ENCODE data around the gene CNNM3.
"Not testable (repeated sequence)": the region's sequence is repeated elsewhere in the genome, so short reads cannot be mapped to it uniquely, and the experiment has no call there.

The CNNM3 gene

GRCh38 chr2:96792772-96793749 is 23.0 kb upstream of the CNNM3 start:
- H3K4me3 Mint-ChIP-seq: no peak overlapping the region
- no peak overlapping the region for H3K27ac Mint-ChIP-seq
- H3K9me3 Mint-ChIP-seq (ENCODE audit: low read depth): no peaks in the 10 kb centered on the region
- no peaks in the 10 kb centered on the region for H3K27me3 Mint-ChIP-seq
- H3K4me1 Mint-ChIP-seq (ENCODE audit: low read depth): no peaks in the 10 kb centered on the region
- no peaks in the 10 kb centered on the region for H3K36me3 Mint-ChIP-seq

GRCh38 chr2:96795076-96795475 is 21.0 kb upstream of the CNNM3 start:
- Mint-ChIP-seq H3K4me3 (no peak overlapping the region), H3K36me3 (peaks cover 3% of the 10 kb centered on the region), H3K27me3 (no peaks in the 10 kb centered on the region), H3K9me3 (ENCODE audit: low read depth) (no peaks in the 10 kb centered on the region), H3K27ac (no peak overlapping the region), H3K4me1 (ENCODE audit: low read depth) (no peaks in the 10 kb centered on the region)

- H3K4me1 Mint-ChIP-seq (ENCODE audit: low read depth); H3K27me3 Mint-ChIP-seq; H3K4me3 Mint-ChIP-seq; H3K27ac Mint-ChIP-seq; H3K36me3 Mint-ChIP-seq; H3K9me3 Mint-ChIP-seq (ENCODE audit: low read depth): not testable (repeated sequence)
Observed at GRCh38 chr2:96796497-96796896, 19.6 kb upstream of the CNNM3 start.

- no peaks in the 10 kb centered on the region for H3K4me1 Mint-ChIP-seq (ENCODE audit: low read depth)
- H3K27me3 Mint-ChIP-seq: no peaks in the 10 kb centered on the region
- no peak overlapping the region for H3K4me3 Mint-ChIP-seq
- no peak overlapping the region for H3K27ac Mint-ChIP-seq
- no peaks in the 10 kb centered on the region for H3K9me3 Mint-ChIP-seq (ENCODE audit: low read depth)
- peaks cover 3% of the 10 kb centered on the region for H3K36me3 Mint-ChIP-seq
Observed at GRCh38 chr2:96797066-96797625, 18.9 kb upstream of the CNNM3 start.

GRCh38 chr2:96798733-96799622 is 17.1 kb upstream of the CNNM3 start:
- Mint-ChIP-seq H3K9me3 (ENCODE audit: low read depth) (no peaks in the 10 kb centered on the region), H3K4me1 (ENCODE audit: low read depth) (no peaks in the 10 kb centered on the region), H3K27ac (no peak overlapping the region), H3K27me3 (no peaks in the 10 kb centered on the region), H3K36me3 (peaks cover 3% of the 10 kb centered on the region), H3K4me3 (no peak overlapping the region)

GRCh38 chr2:96799623-96799935 is 16.5 kb upstream of the CNNM3 start:
- H3K27ac Mint-ChIP-seq: no peak overlapping the region
- H3K9me3 Mint-ChIP-seq (ENCODE audit: low read depth): no peaks in the 10 kb centered on the region
- peaks cover 3% of the 10 kb centered on the region for H3K36me3 Mint-ChIP-seq
- no peaks in the 10 kb centered on the region for H3K27me3 Mint-ChIP-seq
- no peak overlapping the region for H3K4me3 Mint-ChIP-seq
- H3K4me1 Mint-ChIP-seq (ENCODE audit: low read depth): no peaks in the 10 kb centered on the region

GRCh38 chr2:96800061-96801004 is 15.7 kb upstream of the CNNM3 start:
- H3K27ac Mint-ChIP-seq: no peak overlapping the region
- H3K27me3 Mint-ChIP-seq: no peaks in the 10 kb centered on the region
- peaks cover 3% of the 10 kb centered on the region for H3K36me3 Mint-ChIP-seq
- H3K9me3 Mint-ChIP-seq (ENCODE audit: low read depth): no peaks in the 10 kb centered on the region
- no peak overlapping the region for H3K4me3 Mint-ChIP-seq
- H3K4me1 Mint-ChIP-seq (ENCODE audit: low read depth): no peaks in the 10 kb centered on the region

- no peaks in the 10 kb centered on the region for H3K27me3 Mint-ChIP-seq
- no peaks in the 10 kb centered on the region for H3K9me3 Mint-ChIP-seq (ENCODE audit: low read depth)
- no peak overlapping the region for H3K4me3 Mint-ChIP-seq
- H3K36me3 Mint-ChIP-seq: peaks cover 3% of the 10 kb centered on the region
- H3K27ac Mint-ChIP-seq: no peak overlapping the region
- peaks cover under 1% of the 10 kb centered on the region for H3K4me1 Mint-ChIP-seq (ENCODE audit: low read depth)
Observed at GRCh38 chr2:96801005-96801785, 14.9 kb upstream of the CNNM3 start.

- Mint-ChIP-seq H3K4me1 (ENCODE audit: low read depth) (peaks cover 8% of the 10 kb centered on the region), H3K27me3 (no peaks in the 10 kb centered on the region), H3K9me3 (ENCODE audit: low read depth) (no peaks in the 10 kb centered on the region), H3K36me3 (peaks cover 3% of the 10 kb centered on the region), H3K27ac (no peak overlapping the region), H3K4me3 (no peak overlapping the region)
Observed at GRCh38 chr2:96801786-96802595, 14.1 kb upstream of the CNNM3 start.

- Mint-ChIP-seq H3K4me1 (ENCODE audit: low read depth) (peaks cover 10% of the 10 kb centered on the region), H3K9me3 (ENCODE audit: low read depth) (no peaks in the 10 kb centered on the region), H3K27ac (no peak overlapping the region), H3K27me3 (no peaks in the 10 kb centered on the region), H3K4me3 (no peak overlapping the region), H3K36me3 (peaks cover 3% of the 10 kb centered on the region)
Observed at GRCh38 chr2:96802721-96803120, 13.3 kb upstream of the CNNM3 start.

GRCh38 chr2:96804986-96805385 is 11.1 kb upstream of the CNNM3 start:
- no peak overlapping the region for H3K27ac Mint-ChIP-seq
- H3K4me3 Mint-ChIP-seq: no peak overlapping the region
- no peaks in the 10 kb centered on the region for H3K9me3 Mint-ChIP-seq (ENCODE audit: low read depth)
- no peaks in the 10 kb centered on the region for H3K27me3 Mint-ChIP-seq
- H3K4me1 Mint-ChIP-seq (ENCODE audit: low read depth): peaks cover 10% of the 10 kb centered on the region
- no peaks in the 10 kb centered on the region for H3K36me3 Mint-ChIP-seq

GRCh38 chr2:96805946-96806345 is 10.1 kb upstream of the CNNM3 start:
- not testable (repeated sequence) for H3K9me3 Mint-ChIP-seq (ENCODE audit: low read depth); H3K4me3 Mint-ChIP-seq; H3K27ac Mint-ChIP-seq; H3K4me1 Mint-ChIP-seq (ENCODE audit: low read depth); H3K27me3 Mint-ChIP-seq; H3K36me3 Mint-ChIP-seq

GRCh38 chr2:96806468-96807126 is 9.5 kb upstream of the CNNM3 start:
- H3K27me3 Mint-ChIP-seq: no peaks in the 10 kb centered on the region
- H3K27ac Mint-ChIP-seq: peak overlapping the region; percentile 35
- H3K9me3 Mint-ChIP-seq (ENCODE audit: low read depth): no peaks in the 10 kb centered on the region
- no peaks in the 10 kb centered on the region for H3K36me3 Mint-ChIP-seq
- H3K4me1 Mint-ChIP-seq (ENCODE audit: low read depth): peaks cover 10% of the 10 kb centered on the region
- peak overlapping the region; percentile 35 for H3K4me3 Mint-ChIP-seq

Measured in activated naive CD8-positive, alpha-beta T cell (primary cell).